Measurements from ENCODE around the gene RNF182. TPM values are rescaled to one million over a fixed set of nuclear protein-coding genes. Genes with fewer than 3 reads are reported as not detected.
"Not testable (repeated sequence)": the region's sequence is repeated elsewhere in the genome, so short reads cannot be mapped to it uniquely, and the experiment has no call there.

Gene RNF182
- polyA plus RNA-seq, 1 experiment: 1.4 TPM

DNA sequence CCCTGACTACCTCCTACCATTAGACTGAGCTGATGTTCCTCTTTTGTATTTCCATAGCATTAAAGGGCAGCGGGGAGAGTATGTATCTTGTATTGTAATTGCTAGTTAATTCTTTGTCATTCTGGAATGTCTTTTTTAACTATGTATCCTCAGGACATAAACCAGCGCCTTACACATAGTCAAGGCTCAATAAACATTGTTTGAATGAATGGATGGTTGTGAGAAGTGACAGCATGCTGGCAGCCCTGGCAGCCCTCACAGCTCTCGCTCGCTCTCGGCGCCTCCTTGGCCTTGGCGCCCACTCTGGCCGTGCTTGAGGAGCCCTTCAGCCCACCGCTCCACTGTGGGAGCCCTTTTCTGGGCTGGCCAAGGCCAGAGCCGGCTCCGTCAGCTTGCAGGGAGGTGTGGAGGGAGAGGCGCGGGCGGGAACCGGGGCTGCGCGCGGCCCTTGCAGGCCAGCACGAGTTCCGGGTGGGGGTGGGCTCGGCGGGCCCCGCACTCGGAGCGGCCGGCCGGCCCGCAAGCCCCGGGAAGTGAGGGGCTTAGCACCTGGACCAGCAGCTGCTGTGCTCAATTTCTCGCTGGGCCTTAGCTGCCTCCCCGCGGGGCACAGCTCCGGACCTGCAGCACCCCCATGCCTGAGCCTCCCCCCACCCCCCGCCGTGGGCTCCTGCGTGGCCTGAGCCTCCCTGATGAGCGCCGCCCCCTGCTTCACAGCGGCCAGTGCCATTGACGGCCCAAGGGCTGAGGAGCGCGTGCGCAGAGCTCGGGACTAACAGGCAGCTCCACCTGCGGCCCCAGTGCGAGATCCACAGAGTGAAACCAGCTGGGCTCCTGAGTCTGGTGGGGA is 93.1 kb downstream of the RNF182 start:
- no peak for DNase-seq (ENCODE audit: low read depth)
- ChIA-PET CTCF (interaction anchor here (1.4 kb wide), 1 partner anchor 9 kb away, joined by 4 read pairs; no protein-coding TSS in a partner anchor), POLR2A (no interaction called here)

DNA sequence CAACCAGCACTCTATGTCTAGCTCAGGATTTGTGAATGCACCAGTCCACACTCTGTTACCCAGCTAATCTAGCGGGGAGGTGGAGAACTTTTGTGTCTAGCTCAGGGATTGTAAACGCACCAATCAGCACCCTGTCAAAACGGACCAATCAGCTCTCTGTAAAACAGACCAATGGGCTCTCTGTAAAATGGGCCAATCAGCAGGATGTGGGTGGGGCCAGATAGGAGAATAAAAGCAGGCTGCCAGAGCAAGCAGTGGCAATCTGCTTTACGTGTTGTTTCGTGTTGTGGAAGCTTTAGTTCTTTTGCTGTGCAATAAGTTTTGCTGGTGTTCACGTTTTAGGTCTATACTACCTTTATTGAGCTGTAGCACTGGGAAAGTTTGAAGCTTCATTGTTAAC is 93.8 kb downstream of the RNF182 start:
- H3K27me3 ChIP-seq (ENCODE audit: control insufficient read depth, insufficient read depth, low read length); CTCF ChIA-PET; H3K36me3 ChIP-seq (ENCODE audit: control insufficient read depth, insufficient read depth, low read length); H3K4me3 ChIP-seq (ENCODE audit: low read depth, low read length); DNase-seq (ENCODE audit: low read depth); POLR2A ChIA-PET: not testable (repeated sequence)

More for the DNA sequence above, 93.1 kb downstream of the RNF182 start:
- H3K36me3 ChIP-seq (ENCODE audit: control insufficient read depth, insufficient read depth, low read length): no peaks in the 10 kb centered on the region
- H3K27me3 ChIP-seq (ENCODE audit: control insufficient read depth, insufficient read depth, low read length): no peaks in the 10 kb centered on the region; the same call in 1 of the 2 replicates
- H3K4me3 ChIP-seq (ENCODE audit: low read depth, low read length): no peak overlapping the region
- TF ChIP-seq, protein P1, sequence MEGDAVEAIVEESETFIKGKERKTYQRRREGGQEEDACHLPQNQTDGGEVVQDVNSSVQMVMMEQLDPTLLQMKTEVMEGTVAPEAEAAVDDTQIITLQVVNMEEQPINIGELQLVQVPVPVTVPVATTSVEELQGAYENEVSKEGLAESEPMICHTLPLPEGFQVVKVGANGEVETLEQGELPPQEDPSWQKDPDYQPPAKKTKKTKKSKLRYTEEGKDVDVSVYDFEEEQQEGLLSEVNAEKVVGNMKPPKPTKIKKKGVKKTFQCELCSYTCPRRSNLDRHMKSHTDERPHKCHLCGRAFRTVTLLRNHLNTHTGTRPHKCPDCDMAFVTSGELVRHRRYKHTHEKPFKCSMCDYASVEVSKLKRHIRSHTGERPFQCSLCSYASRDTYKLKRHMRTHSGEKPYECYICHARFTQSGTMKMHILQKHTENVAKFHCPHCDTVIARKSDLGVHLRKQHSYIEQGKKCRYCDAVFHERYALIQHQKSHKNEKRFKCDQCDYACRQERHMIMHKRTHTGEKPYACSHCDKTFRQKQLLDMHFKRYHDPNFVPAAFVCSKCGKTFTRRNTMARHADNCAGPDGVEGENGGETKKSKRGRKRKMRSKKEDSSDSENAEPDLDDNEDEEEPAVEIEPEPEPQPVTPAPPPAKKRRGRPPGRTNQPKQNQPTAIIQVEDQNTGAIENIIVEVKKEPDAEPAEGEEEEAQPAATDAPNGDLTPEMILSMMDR (IDR thresholded peaks at IDR 0.05; ENCODE audit: insufficient read depth, low read depth, low read length): no peak

DNA sequence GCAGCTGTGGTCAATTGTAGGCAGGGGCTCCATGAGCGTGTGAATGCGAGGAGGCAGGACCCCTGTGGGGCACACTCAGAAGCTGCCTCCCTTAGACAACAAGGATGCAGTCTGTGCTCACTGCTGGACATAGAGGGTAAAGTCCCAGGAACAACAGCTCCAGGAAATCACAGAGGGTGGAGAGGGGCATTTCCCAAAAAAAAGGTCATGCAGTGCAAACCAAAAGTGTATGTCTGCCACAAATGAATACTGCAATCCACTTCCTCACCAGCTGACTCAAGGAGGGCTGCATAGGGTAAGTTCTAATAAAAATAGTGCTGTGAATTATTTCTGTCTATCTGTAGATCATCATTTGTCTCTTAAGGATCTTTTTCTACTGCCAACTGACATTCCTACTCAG is 95.8 kb downstream of the RNF182 start:
- POLR2A ChIA-PET: no interaction called here
- no peak for DNase-seq (ENCODE audit: low read depth)
- no peaks in the 10 kb centered on the region for H3K36me3 ChIP-seq (ENCODE audit: control insufficient read depth, insufficient read depth, low read length)
- CTCF ChIA-PET: interaction anchor here (0.7 to 1.5 kb wide), 4 partner anchors 27 to 112 kb away, joined by 3 to 4 read pairs (median 3); no protein-coding TSS in a partner anchor
- H3K4me3 ChIP-seq (ENCODE audit: low read depth, low read length): no peak overlapping the region
- TF ChIP-seq, protein P1 (IDR thresholded peaks at IDR 0.05; ENCODE audit: insufficient read depth, low read depth, low read length): no peak
- H3K27me3 ChIP-seq (ENCODE audit: control insufficient read depth, insufficient read depth, low read length): no peaks in the 10 kb centered on the region; the same call in 1 of the 2 replicates

DNA sequence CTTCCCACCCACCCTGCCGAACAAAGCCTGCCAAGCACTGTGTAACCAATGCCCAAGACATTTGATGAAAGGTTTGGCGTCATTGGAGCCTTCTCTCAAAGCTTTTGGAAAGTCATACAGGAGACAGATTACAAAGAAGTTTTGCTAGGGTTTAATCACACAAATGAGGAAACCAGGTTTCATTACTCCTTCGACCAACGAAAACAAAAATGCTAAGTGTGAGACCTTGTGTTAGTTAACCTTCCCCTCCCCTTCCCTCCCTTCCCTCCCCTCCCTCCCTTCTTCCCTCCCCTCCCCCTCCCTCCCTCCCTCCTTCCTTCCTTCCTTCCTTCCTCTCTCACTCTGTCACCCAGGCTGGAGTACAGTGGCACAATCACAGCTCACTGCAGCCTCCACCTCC is 96.7 kb downstream of the RNF182 start:
- ChIA-PET POLR2A (no interaction called here), CTCF (interaction anchor here (0.6 to 1.5 kb wide), 5 partner anchors 26 to 659 kb away, joined by 3 to 4 read pairs (median 3); no protein-coding TSS in a partner anchor)
- H3K36me3 ChIP-seq (ENCODE audit: control insufficient read depth, insufficient read depth, low read length): no peaks in the 10 kb centered on the region
- no peak overlapping the region for H3K4me3 ChIP-seq (ENCODE audit: low read depth, low read length)
- TF ChIP-seq, protein P1 (IDR thresholded peaks at IDR 0.05; ENCODE audit: insufficient read depth, low read depth, low read length): no peak
- no peak for DNase-seq (ENCODE audit: low read depth)
- peaks cover 1% of the 10 kb centered on the region; the same call in 1 of the 2 replicates for H3K27me3 ChIP-seq (ENCODE audit: control insufficient read depth, insufficient read depth, low read length)

DNA sequence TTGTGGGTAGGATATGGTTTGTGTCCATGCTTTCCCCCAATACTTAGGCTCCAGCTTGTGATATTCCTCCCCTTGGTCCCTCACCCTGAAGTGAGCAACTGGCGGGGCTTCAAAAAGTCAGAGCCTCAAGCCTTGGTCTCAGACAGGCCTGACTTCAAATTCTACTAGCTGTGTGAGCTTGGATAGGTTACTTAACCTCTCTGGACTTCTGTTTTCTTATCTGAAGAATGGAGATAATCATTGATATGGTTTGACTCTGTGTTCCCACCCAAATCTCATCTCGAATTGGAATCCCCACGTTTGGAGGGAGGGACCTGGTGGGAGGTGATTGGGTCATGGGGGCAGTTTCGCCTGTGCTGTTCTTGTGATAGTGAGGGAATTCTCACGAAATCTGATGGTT is 97.9 kb downstream of the RNF182 start:
- DNase-seq (ENCODE audit: low read depth): no peak
- CTCF ChIA-PET: interaction anchor here (0.8 kb wide), 1 partner anchor 14 kb away, joined by 3 read pairs; no protein-coding TSS in a partner anchor

More for the DNA sequence above, 97.9 kb downstream of the RNF182 start:
- POLR2A ChIA-PET: no interaction called here
- no peak overlapping the region for H3K4me3 ChIP-seq (ENCODE audit: low read depth, low read length)
- no peaks in the 10 kb centered on the region for H3K36me3 ChIP-seq (ENCODE audit: control insufficient read depth, insufficient read depth, low read length)
- TF ChIP-seq, protein P1 (IDR thresholded peaks at IDR 0.05; ENCODE audit: insufficient read depth, low read depth, low read length): no peak
- H3K27me3 ChIP-seq (ENCODE audit: control insufficient read depth, insufficient read depth, low read length): peaks cover 1% of the 10 kb centered on the region; the same call in 1 of the 2 replicates
